Pulmonary artery endothelial cell (primary cell): Measurements from ENCODE around the gene SURF4. TPM values are rescaled to one million over a fixed set of nuclear protein-coding genes. Genes with fewer than 3 reads are reported as not detected.

ENCODE experiments used
- DNase-seq: peaks from one replicate; pipeline ENCODE4 v3.0.0-alpha.2; 2011; ENCODE audit warnings: low read depth, low spot score
- total RNA-seq: library from RNA; depleted of rRNA; stranded (reverse); fragments of >200 nt; gene quantifications from 2 replicates; pipeline ENCODE4 v1.2.3, GENCODE V29; 2014

Gene SURF4
- total RNA-seq, result 525 and 553 TPM in 2 replicates

DNA sequence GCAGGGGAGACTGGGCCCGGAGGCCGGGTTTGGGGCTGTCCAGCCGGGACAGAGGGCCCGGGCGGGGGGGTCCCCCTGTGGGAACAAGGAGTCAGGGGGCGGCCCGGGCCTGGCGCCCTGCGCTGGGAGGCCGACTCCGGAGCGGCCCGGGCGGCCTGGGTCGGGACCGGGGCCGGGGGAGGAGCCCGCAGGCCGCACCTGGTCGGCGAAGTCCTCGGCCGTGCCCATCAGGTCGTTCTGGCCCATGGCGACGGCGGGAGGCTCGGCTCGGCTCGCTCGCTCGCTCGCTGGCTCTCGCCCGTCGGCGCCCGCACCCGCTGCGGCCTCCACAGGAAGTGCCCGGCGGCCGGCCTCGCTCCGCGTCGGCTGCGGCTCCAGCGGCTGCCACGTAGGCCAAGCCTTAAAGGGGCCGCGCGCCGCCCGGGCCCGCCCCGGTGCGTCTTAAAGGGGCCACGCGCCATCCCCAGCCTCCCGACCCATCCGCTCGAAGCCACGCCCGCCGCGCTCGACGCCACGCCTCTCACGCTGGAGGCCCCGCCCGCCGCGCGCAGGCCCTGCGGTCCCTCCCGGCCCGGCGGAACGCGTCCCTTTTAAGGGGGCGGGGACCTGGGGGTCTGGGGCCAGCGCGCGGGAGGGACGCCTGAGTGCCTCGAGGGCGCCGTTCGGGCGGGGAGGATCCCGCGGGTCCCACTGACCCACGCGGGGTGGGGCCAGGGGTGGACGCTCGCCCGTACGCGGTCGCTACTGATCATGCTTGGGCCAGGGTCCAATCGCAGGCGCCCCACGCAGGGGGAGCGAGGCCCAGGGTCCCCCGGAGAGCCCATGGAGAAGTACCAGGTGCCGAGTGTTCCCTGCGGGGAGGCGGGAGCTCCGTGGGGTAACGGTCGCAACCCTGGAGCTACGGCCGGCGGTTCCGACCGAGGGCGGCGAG lies at the start of gene SURF4, which contains the start of gene STKLD1:
SURF4 (minus strand) TSS at position 337 of the 931 bp plus-strand sequence; CDS start at position 246, 91 bp downstream.
STKLD1 (plus strand) TSS at position 643 of the 931 bp plus-strand sequence; CDS start at position 751, 108 bp downstream.
- DNase-seq, result peak; percentile 90

DNA sequence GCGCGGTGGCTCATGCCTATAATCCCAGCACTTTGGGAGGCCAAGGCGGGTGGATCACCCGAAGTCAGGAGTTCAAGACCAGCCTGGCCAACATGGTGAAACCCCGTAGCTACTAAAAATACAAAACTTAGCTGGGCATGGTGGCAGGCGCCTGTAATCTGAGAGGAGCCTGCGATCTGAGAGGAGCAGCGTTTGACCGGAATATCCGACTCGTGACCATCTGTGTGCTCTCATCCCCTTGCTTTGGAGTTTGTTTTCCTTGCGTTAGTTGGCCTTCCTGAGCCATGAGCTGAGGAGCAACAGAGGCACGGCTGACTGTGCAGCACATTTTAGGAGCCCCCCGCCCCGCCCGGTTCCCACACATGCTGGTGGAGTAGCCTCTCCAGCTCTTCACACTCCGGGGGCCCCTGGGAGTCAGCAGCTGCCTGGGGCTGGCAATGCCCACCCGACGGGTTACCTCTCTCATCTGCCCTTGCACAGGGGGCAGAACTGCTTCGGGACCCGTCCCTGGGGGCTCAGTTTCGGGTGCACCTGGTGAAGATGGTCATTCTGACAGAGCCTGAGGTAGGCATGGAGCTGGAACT lies 49.3 kb upstream of the SURF4 start:
- no peak for DNase-seq

DNA sequence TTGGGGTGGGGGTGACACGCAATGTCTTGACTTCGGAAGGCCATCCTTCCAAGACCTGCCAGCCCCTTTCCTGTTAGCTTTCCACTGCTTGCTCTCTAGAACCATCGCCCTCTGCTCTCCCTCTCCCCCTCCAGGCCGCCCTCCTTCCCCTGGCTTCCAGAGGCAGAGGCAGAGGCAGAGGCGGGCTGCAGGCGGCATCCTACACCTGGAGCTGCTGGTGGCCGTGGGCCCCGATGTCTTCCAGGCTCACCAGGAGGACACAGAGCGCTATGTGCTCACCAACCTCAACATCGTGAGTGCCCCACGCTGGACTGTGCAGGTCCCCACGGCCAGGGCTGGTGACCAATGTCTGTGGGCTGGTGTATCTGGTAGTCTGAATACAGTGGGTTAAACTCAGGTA lies 48.3 kb upstream of the SURF4 start:
- no peak for DNase-seq

DNA sequence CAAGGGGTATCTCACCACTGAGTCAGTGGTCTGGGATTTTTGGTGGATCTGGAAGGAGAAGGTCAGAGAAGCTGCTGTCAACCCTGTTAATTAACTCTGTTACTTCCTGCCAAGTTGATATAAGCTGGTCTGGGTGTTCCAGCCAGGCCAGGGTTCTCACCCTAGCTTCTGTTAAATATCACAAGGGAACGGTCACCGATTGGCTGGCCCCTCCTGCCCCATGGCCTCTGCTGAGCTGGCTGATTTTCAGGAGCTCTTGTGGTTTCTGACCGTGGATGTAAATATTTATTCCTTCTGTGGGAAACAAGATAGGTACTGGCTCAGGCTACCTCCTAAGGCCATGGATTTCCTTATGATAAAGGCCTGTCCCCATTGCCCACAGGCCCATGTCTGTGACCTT lies 47.4 kb upstream of the SURF4 start:
- no peak for DNase-seq

DNA sequence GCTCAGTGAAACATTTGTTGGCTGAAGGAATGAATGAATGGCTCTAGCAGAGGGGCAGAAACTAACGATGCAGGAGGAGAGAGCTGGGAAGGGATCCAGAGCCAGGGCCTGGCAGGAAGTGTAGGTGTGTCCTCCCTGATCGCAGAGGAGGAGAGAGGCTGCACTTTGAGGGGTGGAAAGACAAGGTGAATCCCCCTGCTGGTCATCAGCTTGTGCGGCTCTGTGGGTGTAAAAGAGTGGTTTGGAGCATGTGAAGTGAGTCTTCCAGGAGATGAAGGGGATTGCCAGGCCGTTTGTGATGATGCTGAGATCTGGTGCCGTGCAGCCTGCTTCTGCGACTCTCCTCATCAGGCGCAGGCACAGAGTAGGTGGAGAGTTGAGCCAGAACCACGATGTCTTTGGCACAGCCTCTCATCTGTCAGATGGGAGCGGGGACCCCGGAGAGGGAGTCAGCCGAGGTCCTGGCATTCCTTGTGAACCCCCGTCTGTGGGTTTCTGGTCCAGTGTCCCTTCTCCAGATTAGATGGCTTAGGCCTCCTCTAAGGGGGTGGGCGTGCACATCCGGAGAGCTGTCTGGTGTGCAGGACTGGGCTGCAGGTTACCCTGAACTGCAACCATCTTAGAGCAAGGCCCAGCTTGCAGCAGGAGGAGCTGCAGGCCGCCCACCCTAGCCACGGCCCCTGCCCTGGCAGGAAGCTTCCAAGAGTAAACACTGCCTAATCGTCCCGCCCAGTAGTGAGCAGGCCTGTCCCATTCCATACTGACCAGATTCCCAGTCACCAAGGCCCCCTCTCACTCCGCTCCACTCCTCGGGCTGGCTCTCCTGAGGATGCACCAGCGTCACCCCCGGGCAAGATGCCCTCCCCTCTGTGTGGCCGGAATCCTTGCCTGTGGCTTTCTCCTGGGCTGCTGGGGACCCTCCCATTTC lies 46.0 kb upstream of the SURF4 start, which contains the start of gene ADAMTS13:
ADAMTS13 (plus strand) TSS at position 753 of the 928 bp plus-strand sequence; CDS start at position 830, 77 bp downstream.
- DNase-seq, result no peak

DNA sequence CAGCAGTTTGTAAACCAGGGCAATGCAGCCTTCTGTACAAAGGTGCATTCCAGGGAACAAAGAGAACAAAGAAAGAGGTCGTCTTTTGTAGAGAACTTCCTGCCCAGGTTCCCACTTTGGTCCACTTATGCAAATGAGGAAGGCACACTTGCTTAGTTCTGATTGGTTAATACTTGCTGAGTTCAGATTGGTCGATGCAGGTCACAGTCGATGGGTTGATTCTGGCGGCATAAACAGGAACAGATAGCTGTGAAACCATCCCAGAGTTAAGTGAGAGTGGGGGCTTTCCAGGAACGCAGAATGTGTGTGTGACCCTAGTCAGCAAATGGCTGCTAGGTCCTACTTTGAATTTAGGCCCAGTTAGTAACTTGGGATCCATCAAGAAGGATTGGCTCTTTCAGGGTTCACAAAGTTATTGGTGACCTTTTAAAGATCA lies 44.5 kb upstream of the SURF4 start:
- no peak for DNase-seq

DNA sequence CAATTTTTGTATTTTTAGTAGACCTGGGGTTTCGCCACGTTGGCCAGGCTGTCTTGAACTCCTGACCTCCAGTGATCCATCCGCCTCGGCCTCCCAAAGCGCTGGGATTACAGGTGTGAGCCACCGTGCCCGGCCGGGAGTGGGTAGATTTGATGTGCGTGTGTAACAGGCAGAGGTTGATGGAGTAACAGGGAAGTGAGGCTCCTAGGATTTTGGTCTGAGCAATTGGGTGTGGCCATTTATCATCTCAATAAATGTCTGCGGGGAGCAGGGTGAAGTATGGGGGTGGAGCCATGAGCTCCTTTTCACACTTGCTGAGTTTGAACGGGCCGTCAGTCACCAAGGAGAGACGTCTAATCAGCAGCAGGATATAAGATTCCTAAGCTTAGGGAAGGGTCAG lies 43.1 kb upstream of the SURF4 start:
- no peak for DNase-seq

DNA sequence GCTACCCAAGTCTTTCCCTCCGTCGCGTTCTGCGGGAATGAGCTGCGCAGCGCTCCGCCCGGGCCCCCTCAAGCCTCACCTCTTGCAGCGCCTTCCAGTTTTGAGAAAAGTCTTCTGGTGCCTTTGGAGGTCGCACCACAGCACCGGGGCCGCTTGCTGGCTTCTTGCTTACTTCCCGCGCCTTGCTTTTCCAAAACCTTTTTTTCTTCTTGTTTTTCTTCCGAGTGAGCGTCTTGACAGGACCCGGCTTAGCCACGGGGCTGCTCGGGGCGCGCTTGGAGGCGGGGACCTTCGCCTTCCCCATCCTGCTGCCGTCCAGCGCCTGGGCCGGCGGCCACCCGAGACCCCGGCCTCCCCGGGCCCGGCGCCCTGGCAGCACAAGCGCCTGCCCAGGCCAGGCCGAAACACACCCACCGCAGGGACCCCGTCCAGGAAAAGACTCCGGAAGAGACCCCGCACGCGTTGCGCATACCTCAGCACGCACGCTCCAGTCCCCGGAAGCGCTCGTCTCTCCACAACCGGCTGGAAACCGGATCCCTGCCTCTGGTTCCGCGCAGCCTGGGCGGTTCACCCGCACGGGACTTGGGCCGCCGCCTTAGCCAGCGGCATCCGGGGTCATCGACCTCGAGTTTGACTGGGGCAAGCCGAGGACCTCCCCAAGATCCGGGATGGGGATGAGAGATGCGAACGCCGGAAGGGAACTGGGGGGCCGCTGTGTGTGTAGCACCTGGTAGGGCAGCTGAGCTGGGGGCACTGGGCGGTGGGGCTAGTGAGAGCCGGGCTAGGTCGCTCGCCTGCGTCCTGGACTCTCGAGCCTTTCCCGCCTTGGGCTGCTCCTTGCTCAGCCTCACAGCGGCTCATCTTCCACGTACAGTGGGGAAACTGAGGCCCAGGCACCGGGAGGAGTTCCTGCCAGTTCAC lies 41.9 kb upstream of the SURF4 start, which contains the start of gene REXO4:
REXO4 (minus strand) TSS at position 470 of the 921 bp plus-strand sequence; CDS start at position 304, 166 bp downstream.
- DNase-seq, result peak; percentile 35

DNA sequence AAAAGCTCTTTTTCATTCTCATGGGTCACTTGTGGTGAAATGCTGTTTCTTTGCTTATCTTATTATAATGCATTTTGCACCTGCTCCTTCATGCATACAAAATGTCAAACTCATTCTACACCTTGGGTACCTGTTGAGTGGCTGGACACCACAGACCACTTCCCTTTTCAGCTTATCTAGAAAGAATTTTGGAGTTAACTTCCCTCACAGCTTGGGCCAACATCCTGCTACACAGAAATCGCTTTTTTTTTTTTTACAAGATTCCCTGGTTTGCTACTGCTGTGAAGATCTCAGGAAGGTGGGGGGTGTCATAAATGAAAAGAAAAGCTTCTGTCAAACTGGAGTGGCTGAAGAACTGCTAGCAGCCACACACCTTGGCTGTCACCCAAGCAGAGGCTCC lies 39.3 kb upstream of the SURF4 start:
- DNase-seq, result no peak

DNA sequence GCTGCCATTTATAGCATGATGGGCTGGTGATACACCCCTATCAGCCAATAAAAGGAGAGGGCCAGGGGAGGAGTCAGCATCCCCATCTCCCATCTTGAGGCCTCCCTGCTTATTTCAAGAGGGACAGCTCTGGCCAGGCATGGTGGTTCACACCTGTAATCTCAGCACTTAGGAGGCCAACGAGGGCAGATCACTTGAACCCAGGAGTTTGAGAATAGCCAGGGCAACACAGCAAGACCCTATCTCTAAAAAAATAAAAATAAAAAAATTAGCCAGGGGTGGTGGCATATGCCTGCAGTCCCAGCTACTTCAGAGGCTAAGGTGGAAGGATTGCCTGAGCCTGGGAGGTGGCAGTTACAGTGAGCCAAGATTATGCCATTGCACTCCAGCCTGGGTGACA lies 32.2 kb upstream of the SURF4 start:
- DNase-seq, result no peak

DNA sequence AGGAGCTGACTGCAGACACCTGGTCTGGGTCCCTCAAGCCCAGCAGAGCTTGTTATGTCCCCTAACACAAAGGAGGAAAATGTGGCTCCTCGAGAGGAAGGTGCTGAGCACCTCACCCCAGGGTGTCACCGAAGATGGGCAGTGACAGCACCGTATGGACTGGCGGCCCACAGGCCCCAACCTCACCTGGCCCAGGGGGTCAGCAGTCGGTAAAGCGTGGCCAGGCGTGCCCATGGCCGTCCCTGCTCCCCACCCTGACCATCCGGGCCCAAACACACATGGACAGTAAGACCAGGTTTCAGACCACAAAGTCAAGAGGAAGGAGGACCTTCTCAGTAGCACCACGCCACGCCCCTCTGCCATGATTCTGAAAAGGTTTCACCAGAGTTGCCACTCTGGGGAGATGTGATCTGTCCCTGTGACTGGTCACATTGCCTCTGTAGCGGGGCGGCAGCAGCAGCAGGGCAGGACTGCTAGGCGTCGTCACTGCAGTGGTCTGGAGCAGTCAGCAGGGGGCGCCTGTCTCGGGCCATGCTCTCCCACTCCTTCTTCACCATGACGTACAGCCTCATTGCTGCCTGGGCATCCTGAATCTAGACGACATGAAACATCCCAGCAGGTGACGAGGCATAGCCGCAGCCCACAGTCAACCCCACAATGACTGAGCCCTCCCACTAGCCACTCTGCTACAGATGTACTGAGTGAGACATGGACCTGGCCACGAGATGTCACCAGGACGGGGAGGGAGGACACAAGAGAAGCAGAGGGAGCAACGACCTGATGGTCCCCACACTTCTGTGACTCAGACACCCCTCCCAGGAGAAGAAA lies 30.8 kb upstream of the SURF4 start:
- DNase-seq, result peak; percentile 24

DNA sequence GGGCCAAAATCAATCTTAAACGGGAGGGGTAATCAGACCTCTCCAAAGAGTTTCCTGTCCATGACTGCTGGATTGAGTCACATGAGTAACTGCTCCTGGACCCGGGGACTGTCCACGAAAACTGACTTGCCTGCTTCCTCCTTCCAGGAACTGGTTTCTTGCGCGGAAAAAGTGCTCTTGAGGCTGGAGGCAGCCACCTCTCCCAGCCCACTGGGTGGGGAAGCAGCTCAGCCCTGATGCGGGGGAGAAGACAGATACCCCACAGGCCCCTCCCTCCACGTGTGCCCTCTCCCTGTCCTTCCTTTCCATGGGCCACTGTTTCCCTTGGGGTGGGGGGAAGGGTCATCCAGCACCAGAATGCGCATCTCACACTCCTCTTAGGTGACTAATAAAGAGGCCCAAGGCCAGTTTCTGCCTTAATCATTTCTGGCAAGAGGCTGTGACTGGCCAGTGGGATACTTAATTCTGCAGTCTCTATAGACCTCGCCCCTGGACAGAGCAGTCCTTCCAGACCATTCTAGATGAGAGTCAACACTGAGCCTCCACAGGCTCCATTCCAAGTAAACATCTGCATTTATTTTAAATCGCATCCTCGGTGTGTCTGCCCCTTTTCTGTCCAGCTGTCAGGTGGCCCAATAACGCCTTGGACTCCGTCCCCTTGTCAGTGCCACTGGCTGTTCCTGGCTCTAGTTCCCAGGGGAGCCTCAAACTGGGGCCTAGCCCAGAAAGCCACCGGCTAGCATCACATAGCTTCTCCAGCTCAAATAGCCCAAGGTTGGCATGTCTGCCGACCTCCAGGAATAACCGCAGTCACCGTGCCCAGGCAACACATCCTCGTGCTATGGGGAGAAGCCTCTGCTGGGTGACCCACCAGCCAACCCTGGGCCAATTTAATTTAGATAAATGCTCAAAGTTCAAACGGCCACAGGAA lies 29.9 kb upstream of the SURF4 start:
- no peak for DNase-seq

DNA sequence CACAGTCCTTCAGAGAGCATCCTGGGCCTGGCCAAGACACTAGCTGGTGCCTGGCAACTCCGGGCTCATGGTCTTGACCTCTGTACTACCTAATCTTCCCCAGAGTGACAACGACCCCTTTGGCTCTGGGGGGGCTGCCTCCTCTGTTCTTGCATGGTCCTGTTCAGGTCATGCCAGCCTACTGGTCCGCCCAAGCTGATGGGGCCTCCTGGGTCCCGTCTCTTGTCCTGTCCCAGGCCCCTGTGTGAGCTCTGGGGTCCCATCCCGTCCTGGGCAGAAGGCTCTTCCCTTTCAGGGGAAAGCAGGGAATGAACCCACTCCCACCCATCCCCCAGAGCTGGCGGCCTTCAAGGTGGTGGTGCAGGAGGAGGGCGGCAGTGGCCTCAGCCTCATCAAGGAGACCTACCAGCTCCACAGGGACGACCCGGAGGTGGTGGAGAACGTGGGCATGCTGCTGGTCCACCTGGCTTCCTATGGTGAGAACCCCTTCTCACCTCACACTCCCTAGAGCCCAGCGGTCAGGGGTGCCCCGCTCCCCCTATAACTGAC lies 28.7 kb upstream of the SURF4 start:
- no peak for DNase-seq

DNA sequence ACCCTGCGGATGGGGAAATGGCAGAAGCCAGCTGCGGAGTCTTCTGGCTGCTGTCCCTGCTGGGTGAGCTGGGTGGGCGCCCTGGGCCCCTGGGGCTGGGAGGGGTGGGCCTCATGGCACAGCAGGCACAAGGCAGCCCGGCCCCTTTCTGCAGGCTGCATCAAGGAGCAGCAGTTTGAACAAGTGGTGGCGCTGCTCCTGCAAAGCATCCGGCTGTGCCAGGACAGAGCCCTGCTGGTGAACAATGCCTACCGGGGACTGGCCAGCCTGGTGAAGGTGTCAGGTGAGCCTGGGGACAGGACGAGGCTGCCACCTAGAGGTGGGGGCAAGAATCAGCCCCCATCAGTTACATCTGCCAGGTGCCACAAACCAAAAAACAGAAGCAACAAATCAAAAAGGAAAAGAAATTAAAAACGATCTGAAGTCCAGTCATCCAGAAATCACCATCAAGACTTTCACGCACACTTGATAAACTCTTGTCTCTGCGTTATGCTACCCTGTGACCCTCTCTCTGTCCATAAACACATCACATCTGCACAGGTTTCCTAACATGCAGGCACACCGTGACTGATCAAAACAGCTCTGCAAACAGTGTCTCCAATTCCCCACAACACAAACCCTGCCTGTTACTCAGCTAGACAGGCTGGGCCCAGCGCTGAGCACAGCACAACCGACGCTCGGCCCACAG lies 28.1 kb upstream of the SURF4 start:
- DNase-seq, result no peak

DNA sequence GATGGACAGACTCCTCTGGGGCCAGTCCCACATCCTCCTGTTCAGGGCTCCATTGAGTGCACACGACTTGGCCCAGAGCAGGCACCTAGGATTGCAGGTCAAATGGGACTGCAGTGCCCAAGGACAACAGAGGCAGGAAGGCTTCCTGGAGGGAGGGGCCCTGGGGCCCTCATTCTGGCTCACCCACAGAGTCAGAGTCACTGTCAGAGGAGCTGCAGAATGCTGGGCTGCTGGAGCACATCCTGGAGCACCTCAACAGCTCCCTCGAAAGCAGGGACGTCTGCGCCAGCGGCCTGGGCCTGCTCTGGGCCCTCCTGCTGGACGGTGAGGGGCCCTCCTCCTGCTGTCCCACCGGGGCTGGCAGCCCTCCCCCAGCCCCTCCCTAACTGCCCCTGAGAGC lies 26.8 kb upstream of the SURF4 start:
- no peak for DNase-seq

DNA sequence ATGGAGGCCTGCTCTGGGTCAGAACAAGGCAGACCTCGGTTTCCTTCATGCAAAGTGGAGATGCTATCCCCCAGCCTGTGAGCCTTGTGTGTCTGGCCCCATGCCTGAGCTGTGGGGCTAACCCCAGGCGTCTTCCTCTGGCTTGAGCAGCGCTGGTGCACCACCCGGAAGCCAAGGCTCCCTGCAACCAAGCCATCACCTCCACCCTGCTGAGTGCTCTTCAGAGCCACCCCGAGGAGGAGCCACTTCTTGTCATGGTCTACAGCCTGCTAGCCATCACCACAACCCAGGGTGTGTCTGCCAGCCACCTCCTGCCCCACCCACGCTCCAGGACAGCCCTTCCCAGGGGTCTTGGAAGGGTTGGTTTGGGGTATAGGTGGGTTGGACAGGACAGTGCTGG lies 25.7 kb upstream of the SURF4 start:
- DNase-seq, result no peak

DNA sequence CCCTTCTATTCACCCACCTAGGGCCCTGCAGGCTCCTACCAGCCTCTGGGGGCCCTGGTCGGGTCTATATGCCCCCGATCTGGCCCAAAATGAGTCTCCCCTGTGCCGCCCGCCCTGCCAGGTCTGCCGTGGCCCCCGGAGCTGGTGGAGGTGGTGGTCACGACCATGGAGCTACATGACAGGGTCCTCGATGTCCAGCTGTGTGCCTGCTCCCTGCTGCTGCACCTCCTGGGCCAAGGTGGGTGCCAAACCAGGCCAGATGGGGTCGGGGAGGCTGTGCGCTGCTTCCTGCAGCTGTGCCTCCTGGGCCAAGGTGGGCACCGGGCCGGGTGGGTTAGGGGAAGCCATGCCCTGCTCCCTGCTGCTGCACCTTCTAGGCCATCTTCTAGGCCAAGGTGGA lies 24.4 kb upstream of the SURF4 start:
- no peak for DNase-seq
